Osteoblast (primary cell): Measurements from ENCODE around the gene KCND3. TPM values are rescaled to one million over a fixed set of nuclear protein-coding genes. Genes with fewer than 3 reads are reported as not detected.
"Not testable (repeated sequence)": the region's sequence is repeated elsewhere in the genome, so short reads cannot be mapped to it uniquely, and the experiment has no call there.

Source experiments
- DNase-seq: peaks from one replicate; pipeline ENCODE4 v3.0.0; 2011; ENCODE audit warnings: low spot score, mixed read lengths; ENCODE audit not compliant: insufficient read length; ENCODE audit errors: missing footprints
- H2AFZ ChIP-seq: 2 replicates; pipeline ENCODE4 v1.6.0; 2011; ENCODE audit warnings: mild to moderate bottlenecking, low read length
- H3K27ac ChIP-seq: 2 replicates; pipeline ENCODE4 v1.5.1; 2011; ENCODE audit warnings: mild to moderate bottlenecking, low read depth, low read length, moderate library complexity
- H3K27me3 ChIP-seq: 2 replicates; pipeline ENCODE4 v1.6.0; 2012; ENCODE audit warnings: mild to moderate bottlenecking, control low read depth, inconsistent platforms, low read length, moderate library complexity; ENCODE audit not compliant: insufficient read depth
- H3K36me3 ChIP-seq: 2 replicates; pipeline ENCODE4 v1.5.1; 2011; ENCODE audit warnings: mild to moderate bottlenecking, low read length, control low read depth, moderate library complexity; ENCODE audit not compliant: insufficient read depth
- H3K4me1 ChIP-seq: 2 replicates; pipeline ENCODE4 v1.5.1; 2011; ENCODE audit warnings: mild to moderate bottlenecking, low read length, control low read depth, moderate library complexity; ENCODE audit not compliant: insufficient read depth
- H3K4me2 ChIP-seq: 2 replicates; pipeline ENCODE4 v1.6.0; 2011; ENCODE audit warnings: mild to moderate bottlenecking, low read length; ENCODE audit not compliant: insufficient read depth
- H3K4me3 ChIP-seq: fragments of 200-600 bp; sonication (generic); 3 replicates; pipeline ENCODE4 v1.5.1; 2012; ENCODE audit warnings: mild to moderate bottlenecking, low read length, inconsistent platforms; ENCODE audit not compliant: insufficient read depth
- H3K79me2 ChIP-seq: 2 replicates; pipeline ENCODE4 v1.6.0; 2012; ENCODE audit warnings: mild to moderate bottlenecking, low read length, control low read depth, inconsistent platforms; ENCODE audit not compliant: insufficient read depth
- H3K9me3 ChIP-seq: 2 replicates; pipeline ENCODE4 v1.5.1; 2011; ENCODE audit warnings: low read depth, low read length, control low read depth
- H4K20me1 ChIP-seq: 2 replicates; pipeline ENCODE4 v1.6.0; 2012; ENCODE audit warnings: mild to moderate bottlenecking, low read length, control low read depth; ENCODE audit not compliant: insufficient read depth
- total RNA-seq: library from RNA; depleted of rRNA; stranded (reverse); fragments of >200 nt; gene quantifications from 2 replicates; pipeline ENCODE4 v1.2.3, GENCODE V29; 2012
- TF ChIP-seq, protein P1 (sequence below): IDR thresholded peaks from 2 replicates; pipeline ENCODE4 v1.5.1; 2011; ENCODE audit warnings: mild to moderate bottlenecking, low read depth, low read length, moderate library complexity; ENCODE audit errors: extremely low read depth

KCND3 gene
- total RNA-seq, 1 donor = 3.6 TPM

DNA sequence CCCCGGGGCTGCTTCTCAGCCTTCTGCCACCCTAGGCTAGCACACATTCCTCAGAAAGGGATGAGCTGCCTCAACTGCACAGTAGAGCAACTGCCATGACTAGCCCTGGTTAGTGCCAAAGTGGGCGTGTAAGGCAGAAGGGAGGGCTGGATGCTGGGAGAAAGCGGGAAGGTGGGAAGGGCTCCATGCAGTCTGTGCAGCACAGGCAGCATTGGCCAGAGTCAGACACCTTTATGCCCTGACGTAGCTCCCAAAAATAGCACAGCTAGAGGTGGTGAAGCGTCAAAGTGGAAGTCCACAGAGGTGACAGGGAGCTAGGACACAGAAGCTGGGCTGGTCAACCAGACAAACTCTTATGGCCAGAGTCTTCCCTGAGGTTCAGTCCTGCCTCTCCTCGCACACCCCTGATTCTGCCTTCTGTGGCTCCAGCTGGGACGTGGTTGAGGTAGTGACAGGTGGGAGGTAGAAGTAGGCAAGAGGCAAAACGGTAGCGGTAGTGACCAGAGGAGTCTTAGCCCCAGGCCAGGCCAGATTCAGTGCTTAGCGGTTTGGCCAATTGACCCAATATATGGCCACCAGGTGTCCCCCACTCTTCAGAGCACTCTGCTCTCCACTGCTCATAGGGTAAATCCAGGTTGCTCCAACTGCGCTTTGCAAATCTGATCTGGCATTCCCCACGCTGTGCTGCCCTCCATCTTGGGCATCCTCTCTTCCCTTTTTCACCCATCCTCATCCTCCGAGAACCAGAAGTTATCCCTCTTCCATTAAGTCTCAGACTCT lies 188.2 kb downstream of the KCND3 start:
- H3K4me3 ChIP-seq = no peak overlapping the region
- H2AFZ ChIP-seq = no peak overlapping the region
- H4K20me1 ChIP-seq = no peaks in the 10 kb centered on the region
- H3K4me1 ChIP-seq = no peaks in the 10 kb centered on the region
- H3K36me3 ChIP-seq = no peaks in the 10 kb centered on the region
- no peaks in the 10 kb centered on the region for H3K79me2 ChIP-seq
- TF ChIP-seq, protein P1, sequence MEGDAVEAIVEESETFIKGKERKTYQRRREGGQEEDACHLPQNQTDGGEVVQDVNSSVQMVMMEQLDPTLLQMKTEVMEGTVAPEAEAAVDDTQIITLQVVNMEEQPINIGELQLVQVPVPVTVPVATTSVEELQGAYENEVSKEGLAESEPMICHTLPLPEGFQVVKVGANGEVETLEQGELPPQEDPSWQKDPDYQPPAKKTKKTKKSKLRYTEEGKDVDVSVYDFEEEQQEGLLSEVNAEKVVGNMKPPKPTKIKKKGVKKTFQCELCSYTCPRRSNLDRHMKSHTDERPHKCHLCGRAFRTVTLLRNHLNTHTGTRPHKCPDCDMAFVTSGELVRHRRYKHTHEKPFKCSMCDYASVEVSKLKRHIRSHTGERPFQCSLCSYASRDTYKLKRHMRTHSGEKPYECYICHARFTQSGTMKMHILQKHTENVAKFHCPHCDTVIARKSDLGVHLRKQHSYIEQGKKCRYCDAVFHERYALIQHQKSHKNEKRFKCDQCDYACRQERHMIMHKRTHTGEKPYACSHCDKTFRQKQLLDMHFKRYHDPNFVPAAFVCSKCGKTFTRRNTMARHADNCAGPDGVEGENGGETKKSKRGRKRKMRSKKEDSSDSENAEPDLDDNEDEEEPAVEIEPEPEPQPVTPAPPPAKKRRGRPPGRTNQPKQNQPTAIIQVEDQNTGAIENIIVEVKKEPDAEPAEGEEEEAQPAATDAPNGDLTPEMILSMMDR = no peak
- DNase-seq = peak; percentile 72
- H3K9me3 ChIP-seq = no peaks in the 10 kb centered on the region
- H3K27me3 ChIP-seq = peaks cover 6% of the 10 kb centered on the region
- H3K4me2 ChIP-seq = no peak overlapping the region
- no peak overlapping the region for H3K27ac ChIP-seq

DNA sequence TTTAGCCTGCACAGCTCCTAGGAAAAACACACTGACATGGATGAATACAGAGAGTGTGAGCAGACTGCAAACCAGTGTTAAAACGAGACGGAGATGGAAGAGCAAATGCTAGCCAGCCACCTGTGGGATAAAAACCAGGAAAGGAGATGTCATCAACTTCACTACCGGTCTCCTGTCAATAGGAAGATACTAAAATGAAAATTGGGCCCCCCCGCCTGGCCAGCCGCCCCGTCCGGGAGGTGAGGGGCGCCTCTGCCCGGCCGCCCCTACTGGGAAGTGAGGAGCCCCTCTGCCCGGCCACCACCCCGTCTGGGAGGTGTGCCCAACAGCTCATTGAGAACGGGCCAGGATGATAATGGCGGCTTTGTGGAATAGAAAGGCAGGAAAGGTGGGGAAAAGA lies 189.7 kb downstream of the KCND3 start:
- H3K4me3 ChIP-seq, H3K4me1 ChIP-seq, H3K79me2 ChIP-seq, H3K9me3 ChIP-seq, H3K4me2 ChIP-seq, H3K27me3 ChIP-seq, DNase-seq, H2AFZ ChIP-seq, H3K36me3 ChIP-seq, H3K27ac ChIP-seq, H4K20me1 ChIP-seq: not testable (repeated sequence)

- TF ChIP-seq, protein P1 = no peak
- Histone ChIP-seq H3K4me1 (no peaks in the 10 kb centered on the region), H3K9me3 (no peaks in the 10 kb centered on the region), H3K4me2 (no peak overlapping the region), H2AFZ (no peak overlapping the region), H3K27ac (no peak overlapping the region), H3K36me3 (no peaks in the 10 kb centered on the region), H4K20me1 (no peaks in the 10 kb centered on the region), H3K79me2 (no peaks in the 10 kb centered on the region), H3K4me3 (no peak overlapping the region), H3K27me3 (peaks cover 2% of the 10 kb centered on the region)
- no peak for DNase-seq
These were observed 190.9 kb downstream of the KCND3 start for GRCh38 chr1:111798580-111798979.

DNA sequence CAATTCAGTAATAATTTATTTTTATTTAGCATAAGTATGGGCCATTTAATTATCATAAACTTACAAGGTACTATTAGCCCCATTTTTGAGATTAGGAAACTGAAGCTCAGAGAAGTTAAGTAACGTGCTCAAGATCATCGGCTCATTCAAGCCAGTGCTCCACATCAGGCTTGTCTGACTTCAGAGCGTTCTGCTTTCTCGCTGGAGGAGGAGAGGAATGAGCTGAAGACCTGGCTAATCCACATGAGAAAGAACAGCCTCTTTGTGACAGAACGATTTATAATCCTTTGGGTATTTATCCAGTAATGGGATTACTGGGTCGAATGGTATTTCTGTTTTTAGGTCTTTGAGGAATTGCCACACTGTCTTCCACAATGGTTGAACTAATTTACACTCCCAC lies 194.1 kb downstream of the KCND3 start:
- no peak for DNase-seq
- H3K4me3 ChIP-seq = no peak overlapping the region
- no peak overlapping the region for H2AFZ ChIP-seq
- H3K4me1 ChIP-seq = no peaks in the 10 kb centered on the region
- H3K27me3 ChIP-seq = peaks cover 7% of the 10 kb centered on the region
- H3K9me3 ChIP-seq = no peaks in the 10 kb centered on the region
- H4K20me1 ChIP-seq = no peaks in the 10 kb centered on the region
- no peak overlapping the region for H3K4me2 ChIP-seq
- TF ChIP-seq, protein P1 = no peak
- no peaks in the 10 kb centered on the region for H3K79me2 ChIP-seq
- H3K36me3 ChIP-seq = no peaks in the 10 kb centered on the region
- no peak overlapping the region for H3K27ac ChIP-seq
